Ascending aorta (tissue), 2 donors: Measurements from ENCODE around the gene FAT2. TPM values are rescaled to one million over a fixed set of nuclear protein-coding genes. Genes with fewer than 3 reads are reported as not detected.
"Not testable (repeated sequence)": the region's sequence is repeated elsewhere in the genome, so short reads cannot be mapped to it uniquely, and the experiment has no call there.

Experiments
- DNase-seq, 2 donors: peaks; one replicate each; pipeline ENCODE4 v3.0.0-alpha.2; 2019; ENCODE audit warnings: low spot score in 2 of 2
- H3K27ac ChIP-seq, 2 donors: fragments of 200-600 bp; sonication (generic); one replicate each; pipeline ENCODE4 v1.5.1; 2016 to 2017; ENCODE audit warnings: mild to moderate bottlenecking in 1 of 2
- H3K27me3 ChIP-seq: fragments of 200-600 bp; sonication (generic); one replicate; pipeline ENCODE4 v1.5.1; 2017
- H3K36me3 ChIP-seq, 2 donors: fragments of 200-600 bp; sonication (generic); one replicate each; pipeline ENCODE4 v1.5.1; 2016
- H3K4me1 ChIP-seq, 2 donors: fragments of 200-600 bp; sonication (generic); one replicate each; pipeline ENCODE4 v1.5.1; 2016 to 2017; ENCODE audit warnings: mild to moderate bottlenecking in 1 of 2
- H3K4me3 ChIP-seq, 2 donors: fragments of 200-600 bp; sonication (generic); one replicate each; pipeline ENCODE4 v1.5.1; 2016 to 2017; ENCODE audit warnings: mild to moderate bottlenecking in 1 of 2
- H3K9me3 ChIP-seq, 2 donors: fragments of 200-600 bp; sonication (generic); one replicate each; pipeline ENCODE4 v1.5.1; 2016
- intact Hi-C: fragments of 100-400 bp; cut with DNase I; formaldehyde crosslinking; loops from one replicate; pipeline ENCODE4 v1.15.1; 2023
- total RNA-seq: library from RNA; depleted of rRNA; stranded (reverse); fragments of >200 nt; gene quantifications from one replicate; pipeline ENCODE4 v1.1.0, GENCODE V29; 2016
- TF ChIP-seq, protein P1 (sequence below), 3 experiments: fragments of 200-600 bp in 2 of 3; fragments of 450-650 bp in 1 of 3; sonication (generic) in 2 of 3; IDR thresholded peaks; one replicate each; pipeline ENCODE4 v1.5.1; 2016 to 2019; ENCODE audit warnings: antibody characterized with exemption in 3 of 3, mild to moderate bottlenecking in 1 of 3, moderate library complexity in 1 of 3

The FAT2 gene
- total RNA-seq, 1 donor from 2014 or later, result not detected

DNA sequence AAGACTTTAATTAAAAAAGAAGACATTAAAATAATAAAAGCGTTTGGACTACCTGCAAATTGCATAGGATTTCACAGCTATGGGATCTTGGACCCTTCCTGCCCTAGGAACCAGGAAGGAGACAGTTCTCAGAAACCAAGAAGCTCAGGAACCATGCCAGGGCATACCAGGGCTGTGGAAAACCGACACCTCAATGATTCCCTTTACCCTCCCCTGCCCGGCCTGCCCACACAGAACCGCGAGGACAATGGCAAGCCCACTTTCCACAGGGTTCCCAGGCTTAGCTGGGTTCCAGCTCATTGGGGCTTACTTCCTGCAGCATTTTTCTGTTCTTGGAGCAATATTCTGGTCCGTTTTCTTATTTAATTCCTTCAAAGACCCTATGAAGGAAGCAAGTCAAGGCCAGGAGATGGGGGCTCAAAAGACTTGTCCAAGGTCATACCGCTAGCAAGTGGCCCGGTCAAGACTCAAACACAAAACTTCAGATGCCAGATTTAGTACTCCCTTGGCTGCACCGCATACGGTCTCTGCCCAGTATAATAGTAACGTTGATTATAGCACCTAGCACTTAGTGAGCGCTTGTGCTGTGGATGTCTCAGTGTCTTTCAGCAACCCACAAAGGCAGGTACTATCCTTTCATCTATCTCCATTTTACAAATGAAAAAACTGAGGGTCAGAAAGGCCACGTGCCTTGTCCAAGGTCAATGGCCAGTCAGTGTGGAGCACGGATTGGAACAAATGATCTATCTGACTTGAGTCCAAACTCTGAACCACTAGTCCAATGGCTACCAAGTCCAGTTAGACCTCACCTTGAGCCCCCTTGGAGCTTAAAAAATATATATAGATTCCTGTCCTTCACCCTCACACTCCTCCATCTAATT, 6.8 kb downstream of the FAT2 start:
- Histone ChIP-seq H3K4me3 (no peak overlapping the region), H3K4me1 (no peaks in the 10 kb centered on the region), H3K27ac (no peak overlapping the region), H3K27me3 (no peaks in the 10 kb centered on the region), H3K9me3 (no peaks in the 10 kb centered on the region), H3K36me3 (no peaks in the 10 kb centered on the region)
- intact Hi-C loops, result no loop called here
- DNase-seq, result no peak
- TF ChIP-seq, protein P1, sequence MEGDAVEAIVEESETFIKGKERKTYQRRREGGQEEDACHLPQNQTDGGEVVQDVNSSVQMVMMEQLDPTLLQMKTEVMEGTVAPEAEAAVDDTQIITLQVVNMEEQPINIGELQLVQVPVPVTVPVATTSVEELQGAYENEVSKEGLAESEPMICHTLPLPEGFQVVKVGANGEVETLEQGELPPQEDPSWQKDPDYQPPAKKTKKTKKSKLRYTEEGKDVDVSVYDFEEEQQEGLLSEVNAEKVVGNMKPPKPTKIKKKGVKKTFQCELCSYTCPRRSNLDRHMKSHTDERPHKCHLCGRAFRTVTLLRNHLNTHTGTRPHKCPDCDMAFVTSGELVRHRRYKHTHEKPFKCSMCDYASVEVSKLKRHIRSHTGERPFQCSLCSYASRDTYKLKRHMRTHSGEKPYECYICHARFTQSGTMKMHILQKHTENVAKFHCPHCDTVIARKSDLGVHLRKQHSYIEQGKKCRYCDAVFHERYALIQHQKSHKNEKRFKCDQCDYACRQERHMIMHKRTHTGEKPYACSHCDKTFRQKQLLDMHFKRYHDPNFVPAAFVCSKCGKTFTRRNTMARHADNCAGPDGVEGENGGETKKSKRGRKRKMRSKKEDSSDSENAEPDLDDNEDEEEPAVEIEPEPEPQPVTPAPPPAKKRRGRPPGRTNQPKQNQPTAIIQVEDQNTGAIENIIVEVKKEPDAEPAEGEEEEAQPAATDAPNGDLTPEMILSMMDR (IDR thresholded peaks at IDR 0.05), result no peak

DNA sequence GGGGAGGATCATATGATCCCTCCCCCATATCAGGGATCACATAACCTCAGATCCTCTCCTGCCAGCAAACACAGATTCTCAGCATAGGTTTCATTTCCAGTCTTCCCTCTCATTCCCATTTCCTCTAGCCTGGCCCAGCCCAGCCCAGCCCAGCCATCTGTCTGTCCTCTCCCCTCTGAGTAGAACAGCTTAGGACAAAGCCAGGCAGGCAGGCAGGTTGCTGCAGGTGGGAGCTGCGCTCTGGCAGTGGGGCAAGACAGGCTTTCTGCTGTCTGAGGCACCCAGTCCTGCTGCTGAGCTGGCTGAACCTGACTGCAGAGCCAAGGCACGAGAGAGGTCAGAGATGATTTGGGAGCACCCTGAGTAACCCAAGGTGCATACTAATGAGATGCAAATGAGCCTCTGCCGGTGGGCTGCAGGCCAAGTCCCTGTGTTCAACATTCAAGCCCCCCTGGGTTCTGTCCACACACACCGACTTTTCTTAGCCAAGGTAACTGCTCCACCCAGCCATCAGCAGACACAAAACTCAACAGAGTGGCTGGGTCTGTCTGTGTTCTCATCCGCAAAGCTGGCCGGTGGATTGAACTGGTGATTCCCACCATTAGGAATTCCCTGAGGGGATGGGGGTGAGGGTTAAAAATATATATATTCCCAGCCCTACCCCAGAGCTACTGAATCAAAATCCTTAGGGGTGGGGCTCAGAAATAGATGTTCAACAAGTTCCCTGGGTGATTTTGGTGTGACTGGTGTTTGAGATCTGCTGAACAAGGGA, 9.1 kb downstream of the FAT2 start:
- H3K4me1 ChIP-seq, result no peaks in the 10 kb centered on the region
- no peak for DNase-seq
- H3K27ac ChIP-seq, result no peak overlapping the region
- intact Hi-C loops, result no loop called here
- no peaks in the 10 kb centered on the region for H3K27me3 ChIP-seq
- TF ChIP-seq, protein P1 (IDR thresholded peaks at IDR 0.05), result no peak
- no peak overlapping the region for H3K4me3 ChIP-seq
- H3K36me3 ChIP-seq, result no peaks in the 10 kb centered on the region
- no peaks in the 10 kb centered on the region for H3K9me3 ChIP-seq

DNA sequence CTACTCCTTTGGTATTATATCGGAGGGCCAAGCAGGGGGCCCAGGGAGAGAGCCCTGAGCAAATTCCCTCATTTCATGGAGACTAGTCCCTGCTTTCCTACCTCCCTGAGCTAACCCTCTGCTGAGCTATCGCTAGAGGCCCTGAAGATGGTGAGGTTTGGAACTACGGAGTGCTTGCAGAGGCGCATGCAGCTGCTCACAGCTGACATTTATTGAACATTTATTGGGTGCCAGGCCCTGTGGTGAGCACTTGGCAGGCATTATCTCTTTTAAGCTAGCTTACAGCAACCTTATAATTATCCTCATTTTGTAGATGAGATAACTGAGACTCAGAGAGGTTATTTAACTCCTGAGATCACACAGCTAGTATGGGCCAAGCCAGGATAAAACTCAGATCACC, 9.8 kb downstream of the FAT2 start:
- H3K9me3 ChIP-seq, result no peaks in the 10 kb centered on the region
- H3K27me3 ChIP-seq, result no peaks in the 10 kb centered on the region
- intact Hi-C loops, result no loop called here
- no peaks in the 10 kb centered on the region for H3K36me3 ChIP-seq
- no peak overlapping the region for H3K4me3 ChIP-seq
- H3K27ac ChIP-seq, result no peak overlapping the region
- H3K4me1 ChIP-seq, result no peaks in the 10 kb centered on the region
- TF ChIP-seq, protein P1 (IDR thresholded peaks at IDR 0.05), result no peak
- no peak for DNase-seq

DNA sequence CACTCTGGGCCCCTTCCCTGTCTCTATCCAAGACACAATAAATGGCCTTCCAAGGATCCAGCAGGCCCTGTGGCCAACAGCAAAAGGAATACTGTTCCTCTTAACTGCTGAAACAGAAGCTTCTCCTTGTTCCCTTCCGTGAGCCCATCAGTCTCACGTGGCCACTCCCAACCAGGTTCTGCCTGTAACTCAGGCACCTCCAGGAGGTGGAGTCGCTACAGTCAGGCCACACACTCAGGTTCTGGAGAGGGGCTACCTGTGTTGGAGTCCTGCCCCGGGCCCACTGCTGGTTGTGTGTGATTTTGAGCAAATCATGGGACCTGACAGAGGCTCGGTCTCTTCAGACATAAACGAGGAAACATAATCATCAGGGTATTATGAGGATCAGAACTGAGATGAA, 10.3 kb downstream of the FAT2 start:
- H3K27ac ChIP-seq, result no peak overlapping the region
- TF ChIP-seq, protein P1 (IDR thresholded peaks at IDR 0.05), result no peak
- DNase-seq, result no peak
- H3K9me3 ChIP-seq, result no peaks in the 10 kb centered on the region
- H3K27me3 ChIP-seq, result no peaks in the 10 kb centered on the region
- no peaks in the 10 kb centered on the region for H3K36me3 ChIP-seq
- intact Hi-C loops, result no loop called here
- H3K4me3 ChIP-seq, result no peak overlapping the region
- H3K4me1 ChIP-seq, result no peaks in the 10 kb centered on the region

DNA sequence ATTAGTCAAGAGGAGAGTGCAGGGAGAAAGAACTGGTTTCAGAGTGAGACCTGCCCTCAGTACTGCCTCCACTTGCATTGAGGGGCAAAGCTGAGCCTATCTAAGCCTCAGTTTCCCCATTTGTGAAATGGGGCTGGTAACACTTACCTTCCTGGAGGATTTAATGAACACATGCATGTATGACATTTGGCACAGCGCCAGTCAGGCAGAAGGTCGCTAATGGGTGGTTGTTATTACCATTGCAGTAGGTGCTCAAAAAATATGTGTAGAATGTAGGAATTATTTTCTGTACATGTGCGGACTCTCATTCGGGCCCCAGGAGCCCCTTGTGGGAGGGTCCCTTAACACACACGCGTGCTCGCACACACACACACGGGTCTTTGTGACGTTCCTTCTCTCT, 10.9 kb downstream of the FAT2 start:
- no peaks in the 10 kb centered on the region for H3K9me3 ChIP-seq
- no peak overlapping the region for H3K27ac ChIP-seq
- TF ChIP-seq, protein P1 (IDR thresholded peaks at IDR 0.05), result no peak
- H3K4me3 ChIP-seq, result no peak overlapping the region
- no peak for DNase-seq
- H3K4me1 ChIP-seq, result no peaks in the 10 kb centered on the region
- no peaks in the 10 kb centered on the region for H3K27me3 ChIP-seq
- intact Hi-C loops, result no loop called here
- H3K36me3 ChIP-seq, result no peaks in the 10 kb centered on the region

DNA sequence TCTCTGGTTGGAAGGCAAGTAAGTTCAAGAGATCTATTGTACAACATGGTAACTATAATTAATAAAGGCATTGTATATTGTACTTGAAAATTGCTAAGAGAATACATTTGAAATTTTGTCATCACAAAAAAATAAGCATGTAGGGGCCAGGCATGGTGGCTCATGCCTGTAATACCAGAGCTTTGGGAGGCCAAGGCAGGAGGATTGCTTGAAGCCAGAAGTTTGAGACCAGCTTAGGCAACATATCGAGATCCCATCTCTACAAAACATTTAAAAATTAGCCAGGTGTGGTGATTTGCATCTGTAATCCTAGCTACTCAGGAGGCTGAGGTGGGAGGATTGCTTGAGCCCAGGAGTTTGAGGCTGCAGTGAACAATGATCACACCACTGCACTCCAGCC, 12.0 kb downstream of the FAT2 start:
- H3K4me3 ChIP-seq, intact Hi-C loops: not testable (repeated sequence)

More for the DNA sequence above, 12.0 kb downstream of the FAT2 start:
- not testable (repeated sequence) for H3K27me3 ChIP-seq, DNase-seq, H3K9me3 ChIP-seq, H3K36me3 ChIP-seq, H3K4me1 ChIP-seq, H3K27ac ChIP-seq
